SK-N-MC (cell line): ENCODE results near the gene LAPTM4A.

Experiments
- DNase-seq: peaks from one replicate; pipeline ENCODE4 v3.0.0-alpha.2; 2011; ENCODE audit warnings: low read depth, low spot score
- H3K27ac ChIP-seq: fragments of 200-600 bp; sonication (generic); 2 replicates; pipeline ENCODE4 v1.5.1; 2016; ENCODE audit warnings: mixed run types
- H3K36me3 ChIP-seq: fragments of 200-600 bp; sonication (generic); 2 replicates; pipeline ENCODE4 v1.6.1; 2017; ENCODE audit warnings: antibody characterized with exemption, low read length, mixed read lengths; ENCODE audit not compliant: insufficient read depth
- H3K4me3 ChIP-seq: fragments of 200-600 bp; sonication (generic); 2 replicates; pipeline ENCODE4 v1.5.1; 2016
- H3K9ac ChIP-seq: fragments of 200-600 bp; sonication (generic); 2 replicates; pipeline ENCODE4 v1.8.0; 2017; ENCODE audit warnings: mixed run types, mixed read lengths; ENCODE audit not compliant: insufficient read length
- H3K9me3 ChIP-seq: fragments of 200-600 bp; sonication (generic); 2 replicates; pipeline ENCODE4 v1.6.1; 2017; ENCODE audit warnings: low read depth, mild to moderate bottlenecking, antibody characterized with exemption, low read length, moderate library complexity, mixed read lengths
- EZH2 ChIP-seq: fragments of 200-600 bp; sonication (generic); IDR thresholded peaks from one replicate; pipeline ENCODE4 v1.6.1; 2017; ENCODE audit warnings: antibody characterized with exemption
- FOXP2 ChIP-seq: optimal IDR thresholded peaks from 2 replicates; pipeline ENCODE3; 2011; ENCODE audit warnings: mild to moderate bottlenecking, moderate library complexity; ENCODE audit not compliant: insufficient read depth; ENCODE audit errors: extremely low read length, control extremely low read depth
- POLR2AphosphoS5 ChIP-seq: IDR thresholded peaks from 2 replicates; pipeline ENCODE4 v1.6.1; 2012; ENCODE audit warnings: mild to moderate bottlenecking, low read depth, low read length, borderline replicate concordance

Gene LAPTM4A

DNA sequence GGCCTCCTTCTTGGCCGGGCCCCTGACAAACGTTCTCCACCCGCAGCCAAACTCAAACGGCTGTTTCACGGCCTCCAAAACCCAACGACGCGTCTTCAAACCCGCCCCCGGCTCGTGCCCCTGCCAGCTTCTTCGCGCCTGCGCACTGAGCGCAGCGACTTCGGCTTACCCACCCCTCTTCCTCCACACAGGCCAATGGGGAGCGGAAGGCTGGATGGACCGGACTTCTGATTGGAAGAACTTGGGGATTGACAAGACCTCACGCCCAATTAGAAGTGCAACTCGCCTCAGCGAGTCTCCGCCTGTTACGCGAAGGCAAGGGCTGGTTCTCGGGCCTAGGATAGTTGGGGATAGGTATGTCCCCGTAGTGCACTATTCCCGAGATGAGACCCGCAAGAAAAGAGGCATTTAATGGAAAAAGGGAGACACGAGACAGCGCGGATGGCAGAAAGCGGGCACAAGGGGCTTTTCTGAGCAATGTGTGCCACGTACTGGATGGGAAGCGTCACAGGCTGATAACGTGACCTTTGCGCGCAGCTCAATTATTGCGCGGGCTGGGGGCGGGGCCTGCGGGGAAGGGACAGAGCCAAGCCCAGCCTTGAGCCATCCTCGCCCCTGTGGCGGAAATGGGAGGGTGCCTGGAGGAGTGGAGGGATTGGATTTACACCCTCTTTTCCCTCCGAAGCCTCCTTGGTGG is at the start of gene LAPTM4A:
Gene LAPTM4A (minus strand): TSS at position 97 of the 697 bp plus-strand sequence. CDS start 108 bp downstream, outside the sequence.
- no peak for TF ChIP-seq FOXP2
- TF ChIP-seq POLR2AphosphoS5, result peak; percentile 83
- no peak for TF ChIP-seq EZH2
- Histone ChIP-seq H3K4me3 (peak within 1 kb of the TSS; percentile 85), H3K36me3 (no peaks in the 10 kb centered on the region; the same call in none of the 2 replicates), H3K9ac (peak within 1 kb of the TSS; percentile 88), H3K27ac (peak within 1 kb of the TSS; percentile 95), H3K9me3 (no peaks in the 10 kb centered on the region)
- DNase-seq, result peak; percentile 99

DNA sequence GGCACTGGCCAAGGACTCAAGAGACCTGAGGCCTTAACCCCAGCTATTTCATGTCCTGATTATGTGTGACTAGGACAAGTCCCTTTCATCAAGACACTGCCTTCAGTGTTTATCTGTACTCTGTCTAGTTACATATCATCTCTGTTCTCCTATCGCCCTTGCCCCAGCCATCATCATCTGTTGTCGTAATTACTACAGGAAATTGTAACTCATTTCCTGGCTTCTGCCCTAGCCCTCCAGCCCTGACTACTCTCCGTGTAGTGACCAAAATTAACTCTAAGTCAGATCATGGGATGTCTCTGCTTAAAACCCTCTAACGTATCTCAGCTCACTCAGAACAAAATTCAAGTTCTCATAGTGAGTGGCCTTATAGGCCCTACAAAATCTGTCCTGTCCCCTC is 49.3 kb upstream of the LAPTM4A start:
- Histone ChIP-seq H3K9me3 (no peaks in the 10 kb centered on the region), H3K4me3 (no peak overlapping the region)
- TF ChIP-seq EZH2, result no peak
- no peak for TF ChIP-seq FOXP2

DNA sequence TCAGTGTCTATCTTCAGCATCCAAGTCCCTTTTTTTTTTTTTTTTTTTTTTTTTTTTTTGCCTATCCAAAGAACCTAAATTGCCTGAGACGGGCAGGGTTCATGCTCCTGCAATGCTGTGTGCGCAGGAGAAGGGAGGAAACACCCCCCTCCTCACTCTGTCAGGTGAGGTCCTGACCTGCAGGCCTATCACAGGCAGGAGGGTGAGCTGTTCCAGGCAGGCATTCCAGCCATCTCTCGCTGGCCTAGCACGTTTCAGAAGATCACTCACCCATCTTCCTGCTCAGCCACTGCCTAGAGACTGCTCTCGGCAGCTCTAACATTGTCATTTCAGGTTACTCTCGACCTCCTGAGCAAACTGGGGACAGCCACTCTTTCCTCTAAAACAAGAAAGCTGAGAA is 48.4 kb upstream of the LAPTM4A start:
- Histone ChIP-seq H3K9me3 (no peaks in the 10 kb centered on the region), H3K4me3 (no peak overlapping the region), H3K36me3 (no peaks in the 10 kb centered on the region), H3K9ac (no peak overlapping the region), H3K27ac (no peak overlapping the region)
- TF ChIP-seq FOXP2 (no peak), POLR2AphosphoS5 (no peak), EZH2 (no peak)
- DNase-seq, result no peak

More for the DNA sequence above, 49.3 kb upstream of the LAPTM4A start:
- DNase-seq, result no peak
- no peak overlapping the region for H3K27ac ChIP-seq
- no peaks in the 10 kb centered on the region for H3K36me3 ChIP-seq
- no peak overlapping the region for H3K9ac ChIP-seq

DNA sequence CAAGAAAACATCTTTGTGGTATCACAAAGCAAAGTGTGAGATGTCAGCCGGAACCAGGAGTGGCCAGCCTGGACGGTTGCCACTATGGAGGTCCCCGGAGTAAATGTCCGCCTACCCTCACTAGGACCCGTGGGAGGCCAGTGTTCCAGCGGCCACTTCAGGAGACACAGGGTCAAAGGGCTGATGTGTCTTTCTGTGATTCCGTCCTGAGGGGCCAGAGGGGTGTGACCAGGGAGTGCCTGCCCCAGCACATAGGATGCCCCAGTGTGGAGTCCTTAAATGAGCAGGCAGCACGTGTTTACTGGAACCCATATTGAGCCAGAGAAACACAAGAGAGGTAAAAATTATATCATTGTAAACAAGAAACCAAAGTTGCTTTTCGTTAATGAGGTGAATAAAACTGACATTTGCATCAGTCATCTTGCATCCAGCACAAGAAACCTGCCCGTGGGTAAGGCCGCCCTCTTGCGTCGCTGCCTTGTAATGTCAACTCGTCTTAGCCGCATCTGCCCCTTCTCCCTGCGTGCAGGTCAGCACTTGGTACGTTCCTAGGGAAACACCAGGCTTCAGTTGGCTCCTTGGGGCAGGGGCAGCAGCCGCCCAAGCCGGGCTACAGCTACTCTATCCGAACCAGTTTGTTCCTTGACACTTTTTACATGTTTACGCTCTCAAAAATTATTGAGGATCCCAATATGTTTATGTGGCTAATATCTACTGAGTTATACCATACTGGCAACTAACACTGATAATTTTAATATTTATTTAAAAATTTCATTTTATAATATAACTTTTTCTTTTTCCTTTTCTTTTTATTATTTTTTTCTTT is 46.7 kb upstream of the LAPTM4A start:
- Histone ChIP-seq H3K36me3 (no peaks in the 10 kb centered on the region), H3K4me3 (no peak overlapping the region), H3K27ac (no peak overlapping the region), H3K9me3 (no peaks in the 10 kb centered on the region), H3K9ac (no peak overlapping the region)
- peak; percentile 39 for DNase-seq
- TF ChIP-seq EZH2, result no peak

DNA sequence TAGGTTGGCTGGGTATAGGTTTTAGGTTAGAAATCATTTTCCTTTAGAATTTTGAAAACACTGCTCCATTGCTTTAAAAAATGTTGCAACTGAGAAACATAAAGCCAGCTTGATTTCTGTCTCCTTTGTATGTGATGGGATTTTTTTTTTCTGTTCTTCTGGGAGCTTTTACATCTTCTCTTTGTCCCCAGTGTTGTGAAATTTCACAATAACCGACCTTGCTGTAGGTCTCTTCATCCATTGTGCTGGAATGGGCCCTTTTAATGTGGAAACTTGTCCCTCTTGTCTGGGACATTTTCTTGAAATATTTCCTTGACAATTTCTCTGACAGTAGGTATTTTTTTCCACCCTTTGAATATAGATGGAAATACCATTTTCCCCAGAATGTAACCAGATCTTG is 44.0 kb upstream of the LAPTM4A start:
- no peak overlapping the region for H3K4me3 ChIP-seq
- no peak overlapping the region for H3K27ac ChIP-seq
- no peak overlapping the region for H3K9ac ChIP-seq
- no peaks in the 10 kb centered on the region for H3K9me3 ChIP-seq
- no peak for DNase-seq
- TF ChIP-seq EZH2 (no peak), POLR2AphosphoS5 (no peak), FOXP2 (no peak)
- no peaks in the 10 kb centered on the region for H3K36me3 ChIP-seq

DNA sequence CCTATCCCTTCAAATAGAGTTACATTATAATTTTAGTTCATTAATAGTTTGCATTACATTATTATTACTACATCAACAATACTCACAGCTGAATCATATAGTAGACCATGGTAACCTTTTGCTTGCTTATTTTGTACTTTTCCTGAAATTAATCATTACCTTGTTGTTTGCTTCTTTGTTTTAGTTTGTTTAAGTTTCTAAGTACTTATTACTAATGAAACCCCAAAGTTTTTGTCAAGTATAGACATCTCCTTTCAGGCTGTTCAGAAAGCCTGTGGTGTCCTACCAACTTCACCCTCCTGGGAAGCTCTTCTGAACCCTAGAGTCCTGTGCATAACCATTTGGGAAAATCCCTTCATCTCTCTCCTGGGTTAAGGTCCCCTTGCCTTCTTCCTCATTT is 43.5 kb upstream of the LAPTM4A start:
- Histone ChIP-seq H3K9ac (no peak overlapping the region), H3K9me3 (no peaks in the 10 kb centered on the region), H3K4me3 (no peak overlapping the region), H3K36me3 (no peaks in the 10 kb centered on the region), H3K27ac (peak overlapping the region; percentile 34; the same call in 1 of the 2 replicates)
- no peak for DNase-seq
- no peak for TF ChIP-seq FOXP2

DNA sequence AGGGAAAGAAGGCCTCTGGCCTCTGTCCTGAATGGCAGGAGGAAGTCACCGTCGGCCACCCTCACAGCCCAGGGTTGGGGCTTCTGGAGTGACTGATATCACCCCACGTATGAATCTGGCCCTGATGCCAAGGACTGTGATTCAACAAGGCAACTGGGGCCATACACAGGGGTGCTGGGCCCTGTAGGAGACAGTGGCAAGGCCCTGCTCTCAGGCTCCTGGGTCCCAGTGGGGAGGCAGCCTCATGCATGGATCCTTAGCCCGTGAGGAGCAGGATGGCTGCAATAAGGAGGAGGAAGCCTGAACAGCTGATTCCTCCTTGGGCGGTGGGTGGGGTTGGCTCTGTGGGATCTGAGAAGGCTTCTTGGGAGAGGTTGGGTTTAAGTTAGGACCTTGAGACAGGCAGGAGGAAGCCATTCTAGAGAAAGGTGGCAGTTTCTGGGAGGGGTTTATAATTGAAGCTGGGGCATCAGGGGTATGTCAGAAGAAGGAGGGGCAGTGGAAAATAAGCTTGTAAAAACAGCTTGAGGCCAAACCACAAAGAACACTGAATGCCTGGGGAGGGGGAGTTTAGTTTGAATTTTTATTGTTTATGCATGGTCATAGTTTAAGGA is 42.8 kb upstream of the LAPTM4A start:
- TF ChIP-seq EZH2 (no peak), FOXP2 (no peak)
- H3K4me3 ChIP-seq, result peak overlapping the region; percentile 21; the same call in 1 of the 2 replicates
- H3K27ac ChIP-seq, result peak overlapping the region; percentile 34; the same call in 1 of the 2 replicates
- no peaks in the 10 kb centered on the region for H3K9me3 ChIP-seq
- no peak for DNase-seq
- H3K9ac ChIP-seq, result no peak overlapping the region
- H3K36me3 ChIP-seq, result no peaks in the 10 kb centered on the region

DNA sequence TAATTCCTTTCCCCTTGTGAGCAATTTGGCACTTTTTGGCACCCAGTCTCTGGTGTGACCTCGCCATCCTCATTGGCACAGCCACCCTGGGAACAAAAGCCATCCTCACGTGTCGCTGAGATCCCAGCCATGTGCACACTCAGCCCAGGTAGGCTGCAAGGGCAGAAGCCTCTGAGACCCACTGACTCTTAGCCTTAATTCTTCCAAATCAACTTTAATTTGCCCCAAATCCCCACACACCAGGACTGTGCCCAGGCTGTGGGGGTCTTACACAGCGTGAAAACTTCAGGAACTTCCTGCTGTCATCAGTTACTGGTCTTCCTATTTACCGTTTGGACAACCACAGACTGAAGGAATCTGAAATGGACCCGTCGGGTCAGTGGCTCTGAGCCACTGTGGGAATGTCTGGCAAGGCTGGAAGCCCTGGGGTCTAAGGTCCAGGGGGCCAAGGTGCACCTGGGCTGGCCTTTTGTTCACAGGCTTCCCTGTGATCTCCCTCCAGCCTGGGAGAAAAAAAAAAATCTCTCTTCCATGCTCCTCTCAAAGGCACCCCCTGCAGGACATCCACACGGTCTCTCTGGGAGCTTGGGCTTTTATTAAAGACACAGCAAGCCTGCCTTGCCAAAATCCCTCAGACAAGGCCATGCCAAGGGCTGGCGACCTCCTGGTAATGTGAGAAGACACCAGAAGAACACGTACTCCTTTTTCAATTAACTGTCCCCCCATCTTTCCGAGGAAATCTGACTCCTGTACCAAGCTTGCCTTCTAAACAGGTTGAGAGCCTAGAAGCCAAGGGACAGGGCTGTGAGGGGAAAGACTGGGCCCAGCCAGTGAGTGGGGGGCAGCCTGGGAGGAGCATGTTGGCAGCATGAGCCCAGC is 42.1 kb upstream of the LAPTM4A start:
- no peak overlapping the region for H3K27ac ChIP-seq
- H3K4me3 ChIP-seq, result no peak overlapping the region
- H3K9me3 ChIP-seq, result no peaks in the 10 kb centered on the region
- no peaks in the 10 kb centered on the region for H3K36me3 ChIP-seq
- no peak overlapping the region for H3K9ac ChIP-seq
- DNase-seq, result no peak
- TF ChIP-seq EZH2 (no peak), POLR2AphosphoS5 (no peak), FOXP2 (no peak)
